Measurements from ENCODE around the gene CFAP46. TPM values are rescaled to one million over a fixed set of nuclear protein-coding genes. Genes with fewer than 3 reads are reported as not detected.

CFAP46 gene
- total RNA-seq, 4 donors from 2014 or later, result 0.29 to 9.0 (median 2.7) TPM

- Histone ChIP-seq H3K4me3 (no peak overlapping the region), H3K9me3 (no peaks in the 10 kb centered on the region), H3K27me3 (peaks cover 0 to 6% of the 10 kb centered on the region in 2 donors), H3K27ac (no peak overlapping the region), H3K36me3 (no peaks in the 10 kb centered on the region), H3K4me1 (peaks cover 0 to 4% of the 10 kb centered on the region in 2 donors)
- TF ChIP-seq POLR2A (IDR thresholded peaks at IDR 0.05) (no peak), CTCF (IDR thresholded peaks at IDR 0.05) (no peak)
- intact Hi-C loops (cut with DNase I; ENCODE audit: low total_unique reads), result no loop called here
- DNase-seq, result peak in 1 of 2 donors; percentile 5
Measured at GRCh38 chr10:132876993-132877431, 65.4 kb downstream of the CFAP46 start.

DNA sequence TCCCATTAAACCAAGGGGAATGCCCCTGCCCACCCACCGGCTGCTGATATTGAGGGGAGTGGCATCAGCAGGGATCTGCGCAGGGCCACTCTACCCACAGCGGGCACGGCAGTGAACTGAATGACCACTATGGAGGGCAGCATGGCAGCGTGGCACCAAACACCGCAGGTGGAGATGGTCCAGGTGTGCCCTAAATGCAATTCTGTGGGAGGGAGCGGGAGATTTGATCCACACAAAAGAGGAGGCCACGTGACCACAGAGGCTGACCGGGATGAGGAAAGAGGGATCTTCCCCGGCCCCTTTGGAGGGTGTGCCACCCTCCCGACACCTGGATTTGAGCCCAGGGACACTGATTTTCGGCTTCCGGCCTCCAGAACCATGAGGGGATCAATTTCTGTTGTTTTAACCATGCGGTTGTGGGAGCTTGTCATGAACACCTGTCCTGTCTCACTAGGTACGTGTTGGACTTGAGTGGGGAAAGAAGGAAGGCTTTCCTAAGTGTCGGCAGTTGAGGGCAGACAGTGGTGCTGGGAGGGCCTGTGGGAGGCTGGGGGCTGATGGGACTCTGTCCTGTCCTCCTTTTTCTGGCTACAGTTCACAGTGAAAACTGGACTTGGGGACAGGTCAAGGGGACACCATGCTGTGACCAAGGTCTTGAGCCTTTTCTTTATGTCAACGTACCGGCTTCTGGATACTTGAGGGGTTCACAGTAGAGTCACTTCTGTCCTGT lies 66.1 kb downstream of the CFAP46 start:
- no peaks in the 10 kb centered on the region for H3K9me3 ChIP-seq
- intact Hi-C loops (cut with DNase I; ENCODE audit: low total_unique reads), result no loop called here
- no peak overlapping the region for H3K4me3 ChIP-seq
- H3K4me1 ChIP-seq, result peaks cover 0 to 4% of the 10 kb centered on the region in 2 donors
- H3K27me3 ChIP-seq, result peaks cover 0 to 6% of the 10 kb centered on the region in 2 donors
- no peak for TF ChIP-seq POLR2A (IDR thresholded peaks at IDR 0.05)
- DNase-seq, result peak in 1 of 2 donors; percentile 6
- no peak overlapping the region for H3K27ac ChIP-seq
- no peaks in the 10 kb centered on the region for H3K36me3 ChIP-seq

DNA sequence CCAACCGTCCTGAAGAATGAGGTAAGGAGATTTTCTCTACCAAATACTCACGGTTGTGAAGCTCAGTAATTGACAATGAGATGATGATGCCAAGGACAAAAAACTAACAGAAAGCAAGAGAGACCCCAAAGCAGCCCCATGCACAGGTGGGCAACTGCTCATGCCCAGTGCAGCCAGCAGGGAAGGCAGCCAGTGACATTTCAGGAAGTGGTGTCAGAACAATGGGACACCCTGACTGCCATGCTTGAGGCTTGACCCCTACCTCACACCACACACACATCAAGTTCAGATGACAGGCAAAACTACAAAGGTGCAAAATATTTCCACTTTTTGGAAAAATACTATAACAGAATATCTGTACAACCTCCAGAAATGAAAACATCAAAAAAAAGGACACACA lies 66.9 kb downstream of the CFAP46 start:
- DNase-seq, result no peak
- peaks cover 0 to 4% of the 10 kb centered on the region in 2 donors for H3K4me1 ChIP-seq
- H3K9me3 ChIP-seq, result no peaks in the 10 kb centered on the region
- TF ChIP-seq CTCF (IDR thresholded peaks at IDR 0.05), result no peak
- TF ChIP-seq POLR2A (IDR thresholded peaks at IDR 0.05), result no peak
- no peak overlapping the region for H3K27ac ChIP-seq
- H3K27me3 ChIP-seq, result peaks cover 0 to 6% of the 10 kb centered on the region in 2 donors
- intact Hi-C loops (cut with DNase I; ENCODE audit: low total_unique reads), result no loop called here
- no peaks in the 10 kb centered on the region for H3K36me3 ChIP-seq
- no peak overlapping the region for H3K4me3 ChIP-seq

- Histone ChIP-seq H3K4me3 (no peak overlapping the region), H3K36me3 (no peaks in the 10 kb centered on the region), H3K27ac (no peak overlapping the region), H3K9me3 (no peaks in the 10 kb centered on the region), H3K4me1 (no peaks in the 10 kb centered on the region), H3K27me3 (peaks cover 0 to 5% of the 10 kb centered on the region in 2 donors)
- no peak for TF ChIP-seq POLR2A (IDR thresholded peaks at IDR 0.05)
- TF ChIP-seq CTCF (IDR thresholded peaks at IDR 0.05), result no peak
- DNase-seq, result peak in 1 of 2 donors; percentile 3
- intact Hi-C loops (cut with DNase I; ENCODE audit: low total_unique reads), result no loop called here
Measured at GRCh38 chr10:132873395-132873794, 69.0 kb downstream of the CFAP46 start.

- Histone ChIP-seq H3K9me3 (no peaks in the 10 kb centered on the region), H3K4me3 (no peak overlapping the region), H3K27me3 (no peaks in the 10 kb centered on the region), H3K27ac (no peak overlapping the region), H3K4me1 (no peaks in the 10 kb centered on the region), H3K36me3 (no peaks in the 10 kb centered on the region)
- TF ChIP-seq POLR2A (IDR thresholded peaks at IDR 0.05) (no peak), CTCF (IDR thresholded peaks at IDR 0.05) (no peak)
- peak in 1 of 2 donors; percentile 1 for DNase-seq
- intact Hi-C loops (cut with DNase I; ENCODE audit: low total_unique reads), result no loop called here
Measured at GRCh38 chr10:132872658-132873057, 69.7 kb downstream of the CFAP46 start.

All from uterus (tissue), 4 donors.